ENCODE measurements around the gene TMEM59L.

TMEM59L gene

DNA sequence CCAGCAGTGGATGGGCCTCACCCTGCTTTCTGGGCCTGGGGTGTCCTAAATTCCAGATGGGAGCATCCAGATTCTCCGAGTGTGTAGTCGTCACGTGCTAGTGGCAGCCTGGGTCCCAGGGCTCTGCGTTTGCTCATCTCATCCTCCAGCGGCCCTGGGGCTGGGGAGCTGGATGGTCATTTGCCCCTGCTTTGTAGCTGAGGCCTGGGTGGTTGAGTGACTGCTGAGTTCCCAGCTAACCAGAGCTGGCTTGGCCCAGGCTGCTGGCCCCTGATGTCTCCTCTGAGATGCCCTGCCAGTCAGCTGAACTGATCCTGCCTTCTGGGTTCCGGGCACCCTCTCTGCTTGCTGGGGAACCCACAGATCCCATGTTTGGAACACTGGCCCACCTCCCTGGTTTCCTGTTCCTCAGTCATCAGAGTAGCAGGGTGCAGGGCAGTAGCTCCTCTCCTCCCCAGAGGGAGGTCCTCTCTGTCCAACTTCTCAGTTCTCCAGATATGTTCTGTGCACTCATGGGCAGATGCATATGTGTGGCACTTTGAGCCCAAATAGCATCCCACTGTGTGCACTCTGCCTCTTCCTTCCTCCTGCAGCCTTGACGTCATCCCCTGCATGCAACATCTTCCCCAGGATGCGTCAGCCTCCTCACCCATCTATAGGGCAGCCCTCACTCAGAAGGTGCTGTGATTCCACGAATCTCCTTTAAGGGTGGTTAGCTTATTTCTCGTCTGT is 48.4 kb downstream of the TMEM59L start:
- DNase-seq = no peak
- Histone ChIP-seq H3K4me1 (ENCODE audit: control extremely low read depth in 1 of 4, control insufficient read depth in 4 of 4, insufficient read depth in 4 of 4, low read length in 3 of 4) (peaks cover 3 to 40% (median 19%) of the 10 kb centered on the region in 4 experiments), H3K4me3 (ENCODE audit: control insufficient read depth in 1 of 7, extremely low read depth in 1 of 7, insufficient read depth in 4 of 7, low read depth in 2 of 7, low read length in 6 of 7) (no peak overlapping the region), H3K9me3 (ENCODE audit: control extremely low read depth in 1 of 5, control insufficient read depth in 4 of 5, insufficient read depth in 2 of 5, low read depth in 1 of 5, low read length in 4 of 5) (no peaks in the 10 kb centered on the region), H3K27me3 (replicated peaks in 2 of 5; ENCODE audit: control insufficient read depth in 4 of 5, insufficient read depth in 5 of 5, low read length in 4 of 5) (no peaks in the 10 kb centered on the region), H3K27ac (ENCODE audit: insufficient read depth in 1 of 2, low read depth in 1 of 2, low read length in 2 of 2, poor library complexity in 1 of 2, severe bottlenecking in 2 of 2) (no peak overlapping the region), H3K36me3 (ENCODE audit: control insufficient read depth in 4 of 4, insufficient read depth in 4 of 4, low read length in 3 of 4) (peaks cover 0 to 9% (median 3%) of the 10 kb centered on the region in 4 experiments)
- POLR2A ChIA-PET = no interaction called here
- CTCF ChIA-PET = interaction anchor here (0.9 to 1.3 kb wide), 3 partner anchors 11 to 57 kb away, joined by 3 to 4 read pairs (median 3); no protein-coding TSS in a partner anchor
- 97% methylated on average over 6 of the region's 10 CpGs for WGBS (ENCODE audit: insufficient coverage)

GRCh38 chr19:18662972-18663732 is 50.5 kb downstream of the TMEM59L start:
- DNase-seq = no peak
- no peaks in the 10 kb centered on the region for H3K27me3 ChIP-seq (replicated peaks in 2 of 5; ENCODE audit: control insufficient read depth in 4 of 5, insufficient read depth in 5 of 5, low read length in 4 of 5)
- peaks cover 0 to 19% (median 11%) of the 10 kb centered on the region in 4 experiments for H3K36me3 ChIP-seq (ENCODE audit: control insufficient read depth in 4 of 4, insufficient read depth in 4 of 4, low read length in 3 of 4)
- no peaks in the 10 kb centered on the region for H3K9me3 ChIP-seq (ENCODE audit: control extremely low read depth in 1 of 5, control insufficient read depth in 4 of 5, insufficient read depth in 2 of 5, low read depth in 1 of 5, low read length in 4 of 5)
- peaks cover 3 to 38% (median 17%) of the 10 kb centered on the region in 4 experiments for H3K4me1 ChIP-seq (ENCODE audit: control extremely low read depth in 1 of 4, control insufficient read depth in 4 of 4, insufficient read depth in 4 of 4, low read length in 3 of 4)
- no peak overlapping the region for H3K4me3 ChIP-seq (ENCODE audit: control insufficient read depth in 1 of 7, extremely low read depth in 1 of 7, insufficient read depth in 4 of 7, low read depth in 2 of 7, low read length in 6 of 7)
- ChIA-PET POLR2A (no interaction called here), CTCF (no interaction called here)
- 93% methylated on average over 10 of the region's 15 CpGs for WGBS (ENCODE audit: insufficient coverage)
- no peak overlapping the region for H3K27ac ChIP-seq (ENCODE audit: insufficient read depth in 1 of 2, low read depth in 1 of 2, low read length in 2 of 2, poor library complexity in 1 of 2, severe bottlenecking in 2 of 2)

- Histone ChIP-seq H3K27me3 (replicated peaks in 2 of 5; ENCODE audit: control insufficient read depth in 4 of 5, insufficient read depth in 5 of 5, low read length in 4 of 5) (no peaks in the 10 kb centered on the region), H3K4me3 (ENCODE audit: control insufficient read depth in 1 of 7, extremely low read depth in 1 of 7, insufficient read depth in 4 of 7, low read depth in 2 of 7, low read length in 6 of 7) (peak overlapping the region in 1 of 7 experiments; percentile 33), H3K4me1 (ENCODE audit: control extremely low read depth in 1 of 4, control insufficient read depth in 4 of 4, insufficient read depth in 4 of 4, low read length in 3 of 4) (peaks cover under 1 to 30% (median 14%) of the 10 kb centered on the region in 4 experiments), H3K9me3 (ENCODE audit: control extremely low read depth in 1 of 5, control insufficient read depth in 4 of 5, insufficient read depth in 2 of 5, low read depth in 1 of 5, low read length in 4 of 5) (no peaks in the 10 kb centered on the region), H3K27ac (ENCODE audit: insufficient read depth in 1 of 2, low read depth in 1 of 2, low read length in 2 of 2, poor library complexity in 1 of 2, severe bottlenecking in 2 of 2) (no peak overlapping the region), H3K36me3 (ENCODE audit: control insufficient read depth in 4 of 4, insufficient read depth in 4 of 4, low read length in 3 of 4) (peaks cover 2 to 28% (median 15%) of the 10 kb centered on the region in 4 experiments)
- DNase-seq = peak; percentile 31 to 78 (median 73)
- POLR2A ChIA-PET = interaction anchor here (0.6 kb wide), 1 partner anchor 15 kb away, joined by 3 read pairs; no protein-coding TSS in a partner anchor
- CTCF ChIA-PET = interaction anchor here (0.6 kb wide), 1 partner anchor 10 kb away, joined by 3 read pairs; no protein-coding TSS in a partner anchor
- WGBS (ENCODE audit: insufficient coverage) = 49% methylated on average over 13 of the region's 14 CpGs
Observed at GRCh38 chr19:18663940-18664530, 51.4 kb downstream of the TMEM59L start.

- H3K9me3 ChIP-seq (ENCODE audit: control extremely low read depth in 1 of 5, control insufficient read depth in 4 of 5, insufficient read depth in 2 of 5, low read depth in 1 of 5, low read length in 4 of 5) = no peaks in the 10 kb centered on the region
- WGBS (ENCODE audit: insufficient coverage) = 96% methylated on average over 22 of the region's 22 CpGs
- ChIA-PET CTCF (interaction anchor here (0.6 to 2.1 kb wide), 2 partner anchors 11 to 29 kb away, joined by 4 to 9 read pairs; no protein-coding TSS in a partner anchor), POLR2A (no interaction called here)
- H3K36me3 ChIP-seq (ENCODE audit: control insufficient read depth in 4 of 4, insufficient read depth in 4 of 4, low read length in 3 of 4) = peaks cover 2 to 37% (median 22%) of the 10 kb centered on the region in 4 experiments
- no peak overlapping the region for H3K4me3 ChIP-seq (ENCODE audit: control insufficient read depth in 1 of 7, extremely low read depth in 1 of 7, insufficient read depth in 4 of 7, low read depth in 2 of 7, low read length in 6 of 7)
- H3K4me1 ChIP-seq (ENCODE audit: control extremely low read depth in 1 of 4, control insufficient read depth in 4 of 4, insufficient read depth in 4 of 4, low read length in 3 of 4) = peaks cover 0 to 18% (median 7%) of the 10 kb centered on the region in 4 experiments
- no peaks in the 10 kb centered on the region for H3K27me3 ChIP-seq (replicated peaks in 2 of 5; ENCODE audit: control insufficient read depth in 4 of 5, insufficient read depth in 5 of 5, low read length in 4 of 5)
- DNase-seq = no peak
- H3K27ac ChIP-seq (ENCODE audit: insufficient read depth in 1 of 2, low read depth in 1 of 2, low read length in 2 of 2, poor library complexity in 1 of 2, severe bottlenecking in 2 of 2) = no peak overlapping the region
Observed at GRCh38 chr19:18665771-18666202, 53.1 kb downstream of the TMEM59L start.

GRCh38 chr19:18666317-18666716 is 53.6 kb downstream of the TMEM59L start:
- Histone ChIP-seq H3K9me3 (ENCODE audit: control extremely low read depth in 1 of 5, control insufficient read depth in 4 of 5, insufficient read depth in 2 of 5, low read depth in 1 of 5, low read length in 4 of 5) (no peaks in the 10 kb centered on the region), H3K27ac (ENCODE audit: insufficient read depth in 1 of 2, low read depth in 1 of 2, low read length in 2 of 2, poor library complexity in 1 of 2, severe bottlenecking in 2 of 2) (no peak overlapping the region), H3K4me1 (ENCODE audit: control extremely low read depth in 1 of 4, control insufficient read depth in 4 of 4, insufficient read depth in 4 of 4, low read length in 3 of 4) (peaks cover 0 to 16% (median 7%) of the 10 kb centered on the region in 4 experiments), H3K27me3 (replicated peaks in 2 of 5; ENCODE audit: control insufficient read depth in 4 of 5, insufficient read depth in 5 of 5, low read length in 4 of 5) (no peaks in the 10 kb centered on the region), H3K4me3 (ENCODE audit: control insufficient read depth in 1 of 7, extremely low read depth in 1 of 7, insufficient read depth in 4 of 7, low read depth in 2 of 7, low read length in 6 of 7) (no peak overlapping the region), H3K36me3 (ENCODE audit: control insufficient read depth in 4 of 4, insufficient read depth in 4 of 4, low read length in 3 of 4) (peaks cover 2 to 37% (median 22%) of the 10 kb centered on the region in 4 experiments)
- POLR2A ChIA-PET = no interaction called here
- WGBS (ENCODE audit: insufficient coverage) = 94% methylated on average over 8 of the region's 12 CpGs
- CTCF ChIA-PET = interaction anchor here (0.7 to 2.1 kb wide), 2 partner anchors 10 to 196 kb away, joined by 3 to 9 read pairs; no protein-coding TSS in a partner anchor
- DNase-seq = no peak

DNA sequence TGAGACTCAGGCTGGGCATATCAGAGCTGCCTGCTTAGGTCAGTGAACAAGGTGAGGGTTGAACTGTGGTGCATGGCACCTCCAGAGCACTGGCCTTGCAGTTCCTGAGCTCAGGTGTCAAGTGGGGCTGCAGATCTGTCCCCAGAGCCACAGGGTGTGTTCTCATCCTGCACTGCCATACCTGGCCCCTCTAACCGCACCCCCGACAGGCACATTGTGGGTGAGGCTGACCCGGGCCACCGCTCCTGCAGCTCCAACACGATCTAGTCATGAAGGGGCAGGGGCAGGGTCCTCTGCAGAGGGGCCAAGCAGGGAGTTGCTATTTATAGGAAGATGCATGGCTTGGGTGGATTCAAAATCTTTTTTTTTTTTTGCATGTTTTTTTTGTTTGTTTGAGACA is 54.1 kb downstream of the TMEM59L start:
- ChIA-PET CTCF (interaction anchor here (0.7 to 2.1 kb wide), 2 partner anchors 10 to 197 kb away, joined by 3 to 9 read pairs; no protein-coding TSS in a partner anchor), POLR2A (no interaction called here)
- Histone ChIP-seq H3K27me3 (replicated peaks in 2 of 5; ENCODE audit: control insufficient read depth in 4 of 5, insufficient read depth in 5 of 5, low read length in 4 of 5) (no peaks in the 10 kb centered on the region), H3K4me1 (ENCODE audit: control extremely low read depth in 1 of 4, control insufficient read depth in 4 of 4, insufficient read depth in 4 of 4, low read length in 3 of 4) (peaks cover 0 to 16% (median 7%) of the 10 kb centered on the region in 4 experiments), H3K27ac (ENCODE audit: insufficient read depth in 1 of 2, low read depth in 1 of 2, low read length in 2 of 2, poor library complexity in 1 of 2, severe bottlenecking in 2 of 2) (no peak overlapping the region), H3K36me3 (ENCODE audit: control insufficient read depth in 4 of 4, insufficient read depth in 4 of 4, low read length in 3 of 4) (peaks cover 4 to 39% (median 22%) of the 10 kb centered on the region in 4 experiments), H3K9me3 (ENCODE audit: control extremely low read depth in 1 of 5, control insufficient read depth in 4 of 5, insufficient read depth in 2 of 5, low read depth in 1 of 5, low read length in 4 of 5) (no peaks in the 10 kb centered on the region), H3K4me3 (ENCODE audit: control insufficient read depth in 1 of 7, extremely low read depth in 1 of 7, insufficient read depth in 4 of 7, low read depth in 2 of 7, low read length in 6 of 7) (no peak overlapping the region)
- no peak for DNase-seq
- 100% methylated on average over 5 of the region's 5 CpGs for WGBS (ENCODE audit: insufficient coverage)

Data from common myeloid progenitor, CD34-positive (primary cell).